Fibroblast of pulmonary artery (primary cell): Measurements from ENCODE around the gene PLPPR3.

Experiments used
- DNase-seq: peaks from one replicate; pipeline ENCODE4 v3.0.0-alpha.2; 2010; ENCODE audit warnings: low read depth
- H3K4me3 ChIP-seq: replicated peaks from 2 replicates; pipeline ENCODE4 v1.5.1; 2011; ENCODE audit warnings: low read depth, mild to moderate bottlenecking, control low read depth, low read length, moderate library complexity
- CTCF ChIP-seq: IDR thresholded peaks from 2 replicates; pipeline ENCODE4 v1.5.1; 2011; ENCODE audit warnings: mild to moderate bottlenecking, control low read depth, low read length, inconsistent platforms; ENCODE audit errors: missing control alignments

Gene PLPPR3

DNA sequence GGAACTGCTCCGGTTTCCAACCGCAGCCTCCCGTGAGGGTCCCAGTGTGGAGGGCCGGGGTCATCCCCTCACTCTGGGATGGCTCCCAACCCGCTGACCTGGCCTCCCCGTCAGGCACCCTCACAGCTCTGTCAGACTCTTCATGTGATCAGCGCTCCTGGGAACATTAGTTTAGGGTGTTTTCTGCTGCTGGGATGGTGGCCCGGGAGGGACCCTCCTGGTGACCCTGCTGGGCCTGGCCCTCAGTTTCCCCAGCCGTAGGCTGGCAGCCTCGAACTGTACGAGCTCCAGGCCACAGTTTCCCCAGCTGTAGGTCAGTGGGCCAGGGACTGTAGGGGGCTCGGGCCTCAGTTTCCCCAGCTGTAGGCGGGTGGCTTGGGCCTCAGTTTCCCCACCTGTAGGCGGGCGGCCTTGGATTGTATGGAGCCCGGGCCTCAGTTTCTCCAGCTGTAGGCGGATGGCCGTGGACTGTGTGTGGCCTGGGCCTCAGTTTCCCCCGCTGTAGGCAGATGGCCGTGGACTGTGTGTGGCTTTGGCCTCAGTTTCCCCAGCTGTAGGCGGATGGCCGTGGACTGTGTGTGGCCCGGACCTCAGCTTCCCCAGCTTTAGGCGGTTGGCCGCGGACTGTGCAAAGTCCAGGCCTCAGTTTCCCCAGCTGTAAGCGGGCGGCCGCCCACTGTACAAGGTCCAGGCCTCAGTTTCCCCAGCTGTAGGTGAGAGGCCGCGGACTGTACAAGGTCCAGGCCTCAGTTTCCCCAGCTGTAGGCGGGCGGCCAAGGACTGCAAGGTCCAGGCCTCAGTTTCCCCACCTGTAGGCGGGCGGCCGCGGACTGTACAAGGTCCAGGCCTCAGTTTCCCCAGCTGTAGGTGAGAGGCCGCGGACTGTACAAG, 25.8 kb downstream of the PLPPR3 start:
- H3K4me3 ChIP-seq, result peak overlapping the region; percentile 60
- no peak for DNase-seq
- no peak for TF ChIP-seq CTCF

DNA sequence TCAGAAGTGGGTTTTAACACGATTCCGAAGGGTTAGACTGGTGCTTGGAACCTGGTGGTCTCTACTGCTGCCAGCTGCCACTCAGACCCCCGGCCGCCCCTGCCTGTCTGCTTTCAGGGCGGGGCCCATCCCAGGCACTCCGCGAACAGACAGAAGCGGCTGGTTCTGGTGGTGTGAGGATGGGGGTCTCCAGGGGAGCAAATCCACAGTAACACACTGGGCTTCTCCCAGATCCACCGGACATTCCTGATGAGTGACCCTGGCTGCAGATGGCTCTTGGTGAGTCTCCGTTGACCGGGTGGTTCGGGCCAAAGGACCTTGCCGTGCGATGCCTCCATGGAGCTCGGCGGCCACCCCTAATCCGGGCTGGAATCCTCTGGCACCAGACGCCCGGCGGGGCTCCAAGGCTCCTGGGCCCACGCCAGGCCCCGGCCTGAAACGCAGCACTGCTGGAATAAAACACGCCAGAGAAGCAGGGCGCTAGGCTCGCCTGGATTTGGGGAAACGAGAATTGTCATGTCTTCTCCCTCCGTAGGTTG, 26.6 kb downstream of the PLPPR3 start:
- no peak overlapping the region for H3K4me3 ChIP-seq
- DNase-seq, result no peak
- TF ChIP-seq CTCF, result no peak

DNA sequence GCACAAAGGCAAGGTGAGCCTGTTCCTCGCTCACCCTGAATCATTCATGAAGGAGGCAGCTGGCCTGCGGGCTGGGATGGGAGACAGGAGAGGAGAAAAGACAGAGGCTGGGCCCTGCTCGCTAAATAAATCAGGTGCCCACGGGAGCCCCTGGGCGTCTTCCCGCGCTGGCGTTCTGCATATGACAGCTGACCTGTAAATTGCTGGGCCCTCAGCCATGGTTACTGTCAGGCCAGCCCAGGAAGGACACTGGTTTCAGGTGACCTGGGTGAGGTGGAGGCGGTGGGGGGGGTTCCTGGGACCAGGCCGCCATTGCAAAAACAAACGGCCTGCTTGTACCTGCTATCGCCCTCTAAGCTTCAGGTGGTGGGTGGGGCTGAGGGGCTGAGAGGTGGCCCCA, 27.9 kb downstream of the PLPPR3 start:
- no peak overlapping the region for H3K4me3 ChIP-seq
- no peak for TF ChIP-seq CTCF
- no peak for DNase-seq

GRCh38 chr19:792306-792885, 29.4 kb downstream of the PLPPR3 start:
- no peak for TF ChIP-seq CTCF
- DNase-seq, result no peak
- no peak overlapping the region for H3K4me3 ChIP-seq

DNA sequence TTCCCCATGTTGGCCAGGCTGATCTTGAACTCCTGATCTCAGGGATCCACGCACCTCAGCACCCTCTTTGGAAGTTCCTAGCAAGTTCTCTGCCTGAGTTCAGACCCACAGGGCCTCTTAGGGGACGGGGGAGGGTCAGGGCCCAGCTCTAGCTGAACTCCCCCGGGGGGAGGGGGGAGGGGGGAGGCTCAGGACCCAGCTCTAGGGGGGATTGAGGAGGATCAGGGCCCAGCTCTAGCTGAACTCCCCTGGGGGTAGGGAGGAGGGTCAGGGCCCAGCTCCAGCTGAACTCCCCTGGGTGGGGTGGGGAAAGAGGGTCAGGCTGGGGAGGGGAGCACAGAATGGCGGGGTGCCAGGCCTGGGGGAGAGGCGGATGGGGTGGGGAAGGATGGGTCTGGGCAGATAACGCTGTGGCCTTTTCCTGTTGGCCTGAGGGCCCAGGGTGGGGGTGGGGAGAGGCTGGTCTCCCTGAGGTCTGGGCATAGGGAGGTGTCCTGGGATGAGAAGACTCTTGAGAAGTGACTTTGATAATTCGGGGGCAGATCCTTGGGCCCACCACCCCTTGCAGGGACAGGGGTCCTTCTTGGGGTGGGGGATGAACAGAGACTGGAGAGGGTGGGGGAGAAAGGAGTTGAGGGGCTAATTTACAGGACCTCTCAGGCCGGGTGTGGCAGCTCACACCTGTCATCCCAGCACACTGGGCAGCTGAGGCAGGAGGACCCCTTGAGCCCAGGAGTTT, 30.0 kb downstream of the PLPPR3 start:
- no peak for DNase-seq
- no peak for TF ChIP-seq CTCF
- H3K4me3 ChIP-seq, result no peak overlapping the region

GRCh38 chr19:791007-791566, 30.7 kb downstream of the PLPPR3 start:
- H3K4me3 ChIP-seq, result no peak overlapping the region
- no peak for DNase-seq
- no peak for TF ChIP-seq CTCF
